HCT116 (cell line): ENCODE results near the gene C4orf50. TPM values are rescaled to one million over a fixed set of nuclear protein-coding genes. Genes with fewer than 3 reads are reported as not detected.

Experiments used
- ATAC-seq: fragments of 200-7000 bp; cut with Tn5 transposase; 2 replicates; pipeline ENCODE4 v1.9.1; 2020; ENCODE audit warnings: mild to moderate bottlenecking, moderate library complexity
- BruUV-seq: library from RNA; stranded (reverse); fragments of 400-500 nt; replicated peaks from 2 replicates; lab custom pipeline; 2021; lab: Mats Ljungman, UMichigan
- CTCF ChIA-PET: fragments of 300-600 bp; sonication (Branson Sonifier 250); formaldehyde crosslinking; loops from one replicate; lab custom pipeline; 2021; ENCODE audit warnings: antibody characterized with exemption; lab: Charles Lee
- POLR2A ChIA-PET: fragments of 300-600, 350-600 bp; sonication (Branson Sonifier 250); formaldehyde crosslinking; loops from one replicate; lab custom pipeline; 2021; ENCODE audit warnings: antibody characterized with exemption; lab: Charles Lee
- RAD21 ChIA-PET, 2 experiments: fragments of 300-600 bp; sonication (Branson Sonifier 250); formaldehyde crosslinking; loops; one replicate each; lab custom pipeline; 2023; ENCODE audit warnings: low total read pairs in 2 of 2; ENCODE audit not compliant: uncharacterized antibody in 2 of 2, unreplicated experiment in 2 of 2, low non-redundant PET in 1 of 2; lab: Charles Lee
- DNase-seq: peaks from one replicate; pipeline ENCODE4 v3.0.0-alpha.2; 2010; ENCODE audit warnings: low read depth, low spot score
- H2AFZ ChIP-seq: fragments of 200-600 bp; shearing (Covaris generic), sonication (generic); 2 replicates; pipeline ENCODE4 v1.6.1; 2017; ENCODE audit warnings: low read depth, mixed run types, mixed read lengths, antibody characterized with exemption, low read length; ENCODE audit not compliant: poor library complexity, severe bottlenecking
- H3K27ac ChIP-seq: 2 replicates; pipeline ENCODE4 v1.5.1; 2012; ENCODE audit warnings: low read depth, low read length
- H3K27me3 ChIP-seq: fragments of 200-600 bp; sonication (generic); 2 replicates; pipeline ENCODE4 v1.6.1; 2016; ENCODE audit warnings: mixed run types, low read length, mixed read lengths; ENCODE audit not compliant: insufficient read depth
- H3K36me3 ChIP-seq, 2 experiments: fragments of 200-500 bp in 1 of 2; fragments of 200-600 bp in 1 of 2; sonication (Bioruptor generic) in 1 of 2; sonication (generic) in 1 of 2; 2 replicates each; pipeline versions ENCODE4 v1.5.1 to v1.6.1; 2014 to 2016; ENCODE audit warnings: low read length in 2 of 2, inconsistent platforms in 1 of 2, mixed read lengths in 1 of 2, mixed run types in 1 of 2; ENCODE audit not compliant: insufficient read depth in 2 of 2, control insufficient read depth in 1 of 2
- H3K4me1 ChIP-seq, 2 experiments: fragments of 200-600 bp in 1 of 2; sonication (generic) in 1 of 2; 2 replicates each; pipeline versions ENCODE4 v1.5.1 to v1.6.1; 2012 to 2017; ENCODE audit warnings: low read length in 2 of 2, inconsistent platforms in 1 of 2, mild to moderate bottlenecking in 1 of 2, mixed read lengths in 1 of 2, mixed run types in 1 of 2, moderate library complexity in 1 of 2; ENCODE audit not compliant: insufficient read depth in 2 of 2, control insufficient read depth in 1 of 2
- H3K4me2 ChIP-seq: fragments of 200-600 bp; sonication (generic); 2 replicates; pipeline ENCODE4 v1.6.1; 2017; ENCODE audit warnings: mixed run types, low read length, mixed read lengths
- H3K4me3 ChIP-seq, 2 experiments: fragments of 200-600 bp in 1 of 2; sonication (generic) in 1 of 2; replicated peaks in 1 of 2; 2 replicates each; pipeline ENCODE4 v1.5.1; 2011 to 2016; ENCODE audit warnings: low read length in 2 of 2, control low read depth in 1 of 2, low read depth in 1 of 2, mild to moderate bottlenecking in 1 of 2, mixed read lengths in 1 of 2, mixed run types in 1 of 2
- H3K79me2 ChIP-seq: fragments of 200-600 bp; sonication (generic); 2 replicates; pipeline ENCODE4 v1.6.1; 2017; ENCODE audit warnings: mild to moderate bottlenecking, mixed run types, low read length, moderate library complexity, mixed read lengths; ENCODE audit not compliant: insufficient read depth
- H3K9ac ChIP-seq: fragments of 200-600 bp; sonication (generic); 2 replicates; pipeline ENCODE4 v1.6.1; 2016; ENCODE audit warnings: low read length, mixed read lengths
- H3K9me2 ChIP-seq: fragments of 200-600 bp; sonication (generic), shearing (Covaris generic); 2 replicates; pipeline ENCODE4 v1.6.1; 2017; ENCODE audit warnings: mixed run types, mild to moderate bottlenecking, moderate library complexity; ENCODE audit not compliant: insufficient read depth
- H3K9me3 ChIP-seq, 2 experiments: fragments of 200-500 bp in 1 of 2; fragments of 200-600 bp in 1 of 2; sonication (Bioruptor generic) in 1 of 2; sonication (generic) in 1 of 2; 2 replicates each; pipeline ENCODE4 v1.6.1; 2014 to 2017; ENCODE audit warnings: low read length in 2 of 2, mixed read lengths in 2 of 2, inconsistent platforms in 1 of 2, low read depth in 1 of 2, mild to moderate bottlenecking in 1 of 2, mixed run types in 1 of 2, moderate library complexity in 1 of 2; ENCODE audit not compliant: control insufficient read depth in 1 of 2, insufficient read depth in 1 of 2
- H4K20me1 ChIP-seq: fragments of 200-600 bp; sonication (generic), shearing (Covaris generic); 2 replicates; pipeline ENCODE4 v1.6.1; 2017; ENCODE audit warnings: mixed run types, mild to moderate bottlenecking, moderate library complexity; ENCODE audit not compliant: insufficient read depth
- CEBPB ChIP-seq: IDR thresholded peaks from 2 replicates; pipeline ENCODE4 v1.6.1; 2012; ENCODE audit warnings: low read depth
- CTCF ChIP-seq, 3 experiments: fragments of 200-600 bp in 1 of 3; sonication (generic) in 1 of 3; IDR thresholded peaks in 2 of 3; conservative IDR thresholded peaks in 1 of 3; 2 replicates each; pipeline ENCODE4 v1.5.1; 2012 to 2017; ENCODE audit warnings: low read depth in 2 of 3, low read length in 2 of 3, antibody characterized with exemption in 1 of 3, borderline replicate concordance in 1 of 3, control low read depth in 1 of 3, mild to moderate bottlenecking in 1 of 3, mixed read lengths in 1 of 3, mixed run types in 1 of 3, moderate library complexity in 1 of 3; ENCODE audit not compliant: insufficient read depth in 1 of 3
- EGR1 ChIP-seq: IDR thresholded peaks from 2 replicates; pipeline ENCODE4 v1.6.1; 2012; ENCODE audit warnings: low read depth
- ELF1 ChIP-seq: IDR thresholded peaks from 2 replicates; pipeline ENCODE4 v1.6.1; 2012; ENCODE audit warnings: low read depth, borderline replicate concordance
- EZH2phosphoT487 ChIP-seq: fragments of 200-600 bp; IDR thresholded peaks from 2 replicates; pipeline ENCODE4 v1.6.1; 2018; ENCODE audit warnings: antibody characterized with exemption, borderline replicate concordance
- MAX ChIP-seq: IDR thresholded peaks from 2 replicates; pipeline ENCODE4 v1.6.1; 2012
- POLR2A ChIP-seq: IDR thresholded peaks from 2 replicates; pipeline ENCODE4 v1.7.0; 2011; ENCODE audit warnings: borderline replicate concordance; ENCODE audit not compliant: insufficient read depth, insufficient read length; ENCODE audit errors: extremely low read depth
- POLR2AphosphoS5 ChIP-seq: IDR thresholded peaks from 2 replicates; pipeline ENCODE4 v1.6.1; 2011; ENCODE audit warnings: mild to moderate bottlenecking, low read depth, low read length, moderate library complexity
- RAD21 ChIP-seq: IDR thresholded peaks from 2 replicates; pipeline ENCODE4 v1.6.1; 2012; ENCODE audit warnings: low read depth, mild to moderate bottlenecking
- REST ChIP-seq: IDR thresholded peaks from 2 replicates; pipeline ENCODE4 v1.6.1; 2012; ENCODE audit warnings: low read depth
- SP1 ChIP-seq: IDR thresholded peaks from 2 replicates; pipeline ENCODE4 v1.6.1; 2012; ENCODE audit warnings: low read depth
- YY1 ChIP-seq: IDR thresholded peaks from 2 replicates; pipeline ENCODE4 v1.6.1; 2011; ENCODE audit warnings: low read length, low read depth, moderate library complexity, mild to moderate bottlenecking; ENCODE audit not compliant: insufficient replicate concordance; ENCODE audit errors: extremely low read depth
- intact Hi-C: fragments of 100-400 bp; cut with micrococcal nuclease; formaldehyde crosslinking; loops from 2 replicates; pipeline ENCODE4 v1.10.0; 2022
- total RNA-seq: library from RNA; stranded (reverse); gene quantifications from one replicate; pipeline ENCODE4 v1.2.1, GENCODE V29; 2021; ENCODE audit not compliant: unreplicated experiment

Gene C4orf50
- total RNA-seq, 1 experiment from 2014 or later: not detected

DNA sequence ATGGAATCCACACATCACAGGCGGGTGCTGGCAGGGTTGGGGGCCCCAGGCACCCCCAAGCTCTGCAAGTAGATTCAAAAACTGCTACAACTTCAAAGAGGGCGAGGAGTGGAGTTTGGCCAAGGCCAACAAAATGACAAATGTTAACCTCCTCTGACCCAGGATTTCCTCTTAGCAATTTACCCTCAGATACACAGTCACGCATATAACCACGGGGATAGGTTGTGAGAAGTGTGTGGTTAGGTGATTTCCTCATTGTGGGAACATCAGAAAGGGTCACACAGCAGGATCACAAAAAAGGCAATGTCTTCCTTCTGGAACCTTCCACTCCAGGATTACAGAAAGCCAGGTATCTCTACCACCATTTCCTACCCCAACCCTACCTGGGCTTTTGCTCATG, 62.4 kb downstream of the C4orf50 start:
- Histone ChIP-seq H3K27me3 (peaks cover 15% of the 10 kb centered on the region; the same call in 1 of the 2 replicates), H3K27ac (no peak overlapping the region), H3K9me3 (no peaks in the 10 kb centered on the region), H3K36me3 (no peaks in the 10 kb centered on the region), H4K20me1 (no peaks in the 10 kb centered on the region), H3K4me3 (no peak overlapping the region), H3K9me2 (no peaks in the 10 kb centered on the region), H2AFZ (no peak overlapping the region), H3K79me2 (no peaks in the 10 kb centered on the region), H3K4me1 (no peaks in the 10 kb centered on the region), H3K4me2 (no peak overlapping the region), H3K9ac (no peak overlapping the region)
- TF ChIP-seq EGR1: no peak
- no peak for TF ChIP-seq YY1
- TF ChIP-seq POLR2A: no peak
- ChIA-PET RAD21 (no interaction called here), POLR2A (no interaction called here), CTCF (no interaction called here)
- ATAC-seq: no peak
- no peak for DNase-seq
- intact Hi-C loops: no loop called here
- no TSS peak for BruUV-seq

- CTCF ChIA-PET: no interaction called here
- H3K9me2 ChIP-seq: no peaks in the 10 kb centered on the region
- TF ChIP-seq CTCF (IDR thresholded peaks at IDR 0.05 in 2 of 3, conservative IDR thresholded peaks at IDR 0.05 in 1 of 3; ENCODE audit: borderline replicate concordance in 1 of 3, insufficient read depth in 1 of 3, low read depth in 2 of 3, low read length in 2 of 3) (no peak), YY1 (no peak), SP1 (no peak), MAX (no peak), CEBPB (no peak), ELF1 (no peak), EZH2phosphoT487 (no peak), POLR2AphosphoS5 (no peak), REST (no peak), RAD21 (no peak)
- H3K9ac ChIP-seq: no peak overlapping the region
- no peaks in the 10 kb centered on the region for H3K4me1 ChIP-seq
- DNase-seq (no peak), ATAC-seq (no peak)
- no peak overlapping the region for H3K4me2 ChIP-seq
- H2AFZ ChIP-seq: no peak overlapping the region
- H4K20me1 ChIP-seq: no peaks in the 10 kb centered on the region
- no TSS peak for BruUV-seq
- H3K27me3 ChIP-seq: peaks cover 20% of the 10 kb centered on the region; the same call in 1 of the 2 replicates
- RAD21 ChIA-PET: no interaction called here
- no peak overlapping the region for H3K4me3 ChIP-seq
- no peak overlapping the region for H3K27ac ChIP-seq
- POLR2A ChIA-PET: no interaction called here
- intact Hi-C loops: no loop called here
- no peaks in the 10 kb centered on the region for H3K79me2 ChIP-seq
- H3K36me3 ChIP-seq: no peaks in the 10 kb centered on the region
- H3K9me3 ChIP-seq: no peaks in the 10 kb centered on the region
Measured at GRCh38 chr4:5955201-5955821, 62.9 kb downstream of the C4orf50 start.
